Loucy (cell line): ENCODE measurements around the gene RALB.

Experiments
- EZH2phosphoT487 ChIP-seq: fragments of 200-600 bp; IDR thresholded peaks from 2 replicates; pipeline ENCODE4 v1.6.1; 2018; ENCODE audit warnings: antibody characterized with exemption, mild to moderate bottlenecking, moderate library complexity, borderline replicate concordance
- TF ChIP-seq, protein P1 (sequence below): fragments of 200-600 bp; sonication (generic); conservative IDR thresholded peaks from 2 replicates; pipeline ENCODE4 v1.5.1; 2014; ENCODE audit warnings: mild to moderate bottlenecking, antibody characterized with exemption, low read length

DNA sequence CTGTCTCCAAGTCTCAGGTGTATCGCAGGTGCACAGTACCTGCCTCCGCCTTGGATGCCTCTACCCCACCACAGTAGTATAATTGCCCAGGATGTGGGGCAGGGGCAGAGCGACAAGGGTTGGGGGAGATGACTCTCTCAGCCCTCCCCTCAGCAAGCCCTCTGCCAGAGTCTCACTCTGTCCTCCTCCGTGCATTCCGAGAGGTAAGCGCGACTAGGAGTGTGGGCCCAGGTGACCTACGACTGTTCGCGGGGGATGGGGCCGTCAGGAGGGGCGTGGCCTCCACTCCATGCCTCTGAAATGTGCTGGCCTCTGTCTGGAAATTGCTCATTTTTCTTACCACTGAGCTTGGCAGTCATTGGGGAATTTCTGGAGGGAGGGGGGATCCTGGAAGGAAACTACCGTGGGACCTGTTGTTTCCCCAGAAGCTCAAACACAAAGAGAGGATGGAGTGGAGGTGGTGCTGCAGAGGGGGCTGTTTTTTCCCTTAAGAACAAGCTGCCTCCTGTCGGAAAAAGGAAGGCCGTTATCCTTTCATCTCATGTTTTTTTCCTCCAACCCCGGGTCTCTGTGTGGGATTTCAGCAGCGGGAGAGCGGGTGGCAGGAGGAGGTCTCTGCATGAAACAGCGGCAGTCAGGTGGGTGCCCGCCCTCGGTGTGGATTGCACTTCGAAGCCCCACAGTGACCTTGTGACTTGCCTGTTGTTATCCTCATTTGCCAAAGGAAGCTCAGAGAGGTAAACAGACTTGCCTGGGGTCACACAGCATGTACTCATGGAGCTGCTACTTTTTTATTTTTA is 13.0 kb upstream of the RALB start:
- no peak for TF ChIP-seq EZH2phosphoT487
- TF ChIP-seq, protein P1, sequence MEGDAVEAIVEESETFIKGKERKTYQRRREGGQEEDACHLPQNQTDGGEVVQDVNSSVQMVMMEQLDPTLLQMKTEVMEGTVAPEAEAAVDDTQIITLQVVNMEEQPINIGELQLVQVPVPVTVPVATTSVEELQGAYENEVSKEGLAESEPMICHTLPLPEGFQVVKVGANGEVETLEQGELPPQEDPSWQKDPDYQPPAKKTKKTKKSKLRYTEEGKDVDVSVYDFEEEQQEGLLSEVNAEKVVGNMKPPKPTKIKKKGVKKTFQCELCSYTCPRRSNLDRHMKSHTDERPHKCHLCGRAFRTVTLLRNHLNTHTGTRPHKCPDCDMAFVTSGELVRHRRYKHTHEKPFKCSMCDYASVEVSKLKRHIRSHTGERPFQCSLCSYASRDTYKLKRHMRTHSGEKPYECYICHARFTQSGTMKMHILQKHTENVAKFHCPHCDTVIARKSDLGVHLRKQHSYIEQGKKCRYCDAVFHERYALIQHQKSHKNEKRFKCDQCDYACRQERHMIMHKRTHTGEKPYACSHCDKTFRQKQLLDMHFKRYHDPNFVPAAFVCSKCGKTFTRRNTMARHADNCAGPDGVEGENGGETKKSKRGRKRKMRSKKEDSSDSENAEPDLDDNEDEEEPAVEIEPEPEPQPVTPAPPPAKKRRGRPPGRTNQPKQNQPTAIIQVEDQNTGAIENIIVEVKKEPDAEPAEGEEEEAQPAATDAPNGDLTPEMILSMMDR, result no peak
